HG03039 (cell line): Measurements from ENCODE around the gene RNU2-63P.
"Not testable (repeated sequence)": the region's sequence is repeated elsewhere in the genome, so short reads cannot be mapped to it uniquely, and the experiment has no call there.

ENCODE experiments used
- ATAC-seq: cut with Tn5 transposase; IDR thresholded peaks from one replicate; pipeline ENCODE4 v1.9.1; 2021; ENCODE audit warnings: mild to moderate bottlenecking, moderate library complexity; ENCODE audit not compliant: unreplicated experiment

The RNU2-63P gene

DNA sequence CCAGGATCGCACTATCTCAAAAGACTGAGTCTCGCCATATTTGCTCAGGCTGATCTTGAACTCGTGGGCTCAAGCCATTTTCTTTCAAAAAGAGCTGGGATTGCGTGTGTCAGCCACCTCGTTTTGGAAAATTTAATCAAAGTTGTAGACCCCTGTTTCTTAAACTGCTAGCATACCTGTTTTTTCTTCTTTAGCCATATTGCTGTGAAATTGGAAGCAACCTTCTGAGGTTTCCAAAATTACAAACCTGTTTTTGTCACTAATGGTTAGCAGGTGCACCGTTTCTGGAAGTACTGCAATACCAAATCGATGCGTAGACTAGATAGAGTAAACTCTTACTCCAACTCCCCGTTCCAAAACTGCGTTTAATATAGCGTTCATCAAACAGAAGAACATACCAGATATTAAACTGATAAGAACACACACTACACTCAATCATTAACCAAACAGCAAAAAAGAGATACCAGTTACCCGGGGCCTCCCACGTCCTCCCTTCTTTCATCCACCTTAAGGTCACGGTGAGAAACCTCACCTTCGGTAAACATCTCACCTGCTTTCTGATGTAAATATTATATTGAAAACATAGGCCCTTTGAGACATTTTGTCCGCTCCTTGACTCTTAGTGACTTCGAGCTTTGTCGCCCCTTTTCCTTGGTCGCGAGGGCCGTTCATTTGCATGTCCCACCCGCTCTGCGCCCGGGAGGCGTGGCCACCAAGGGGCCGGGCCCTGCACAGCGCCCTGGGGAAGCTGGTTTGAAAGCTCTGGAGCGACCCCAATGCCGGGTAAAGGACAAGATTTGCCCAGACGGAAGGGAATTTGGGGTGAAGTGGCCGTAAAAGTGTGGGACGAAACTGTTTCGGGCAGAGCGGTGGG is at the start of gene RNU2-63P:
TSS of gene RNU2-63P (minus strand) at position 462 of the 874 bp plus-strand sequence.
- ATAC-seq: peak; percentile 66

DNA sequence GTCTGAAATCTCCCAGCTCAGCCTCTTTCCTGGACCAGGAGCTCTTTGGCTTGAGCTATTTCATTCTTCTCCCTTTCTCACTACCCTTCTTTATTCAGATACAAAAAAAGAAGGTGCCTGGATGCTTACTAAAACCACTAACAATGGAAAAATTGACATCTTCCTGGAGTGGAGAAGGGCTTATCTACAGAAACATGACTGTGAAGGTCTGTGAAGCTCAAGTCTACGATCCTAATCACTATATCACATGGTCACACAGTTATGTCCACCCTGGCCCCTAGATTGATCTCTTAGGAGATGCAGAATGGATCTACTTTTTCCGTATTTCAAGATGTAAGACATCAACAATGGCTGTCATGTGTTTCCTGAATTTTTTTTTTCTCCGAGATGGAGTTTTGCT is 44.9 kb upstream of the RNU2-63P start:
- no peak for ATAC-seq

DNA sequence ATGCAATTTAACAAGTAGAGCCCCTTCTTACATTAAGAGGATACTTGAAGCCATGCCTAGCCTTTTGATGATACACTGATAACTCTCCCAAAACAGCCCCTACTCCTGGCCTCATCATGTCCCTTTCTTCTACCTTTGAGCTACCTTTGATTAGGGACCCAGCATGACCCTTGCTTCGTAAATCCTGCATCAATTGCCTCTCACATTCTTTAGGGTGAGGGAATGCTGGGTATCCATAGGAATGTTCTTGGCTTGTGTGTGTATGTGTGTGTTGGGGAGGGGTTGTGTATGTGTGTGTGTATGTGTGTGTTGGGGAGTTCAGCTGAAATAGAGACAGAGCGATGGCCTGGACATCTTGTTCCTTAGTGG is 44.5 kb upstream of the RNU2-63P start:
- ATAC-seq: no peak

DNA sequence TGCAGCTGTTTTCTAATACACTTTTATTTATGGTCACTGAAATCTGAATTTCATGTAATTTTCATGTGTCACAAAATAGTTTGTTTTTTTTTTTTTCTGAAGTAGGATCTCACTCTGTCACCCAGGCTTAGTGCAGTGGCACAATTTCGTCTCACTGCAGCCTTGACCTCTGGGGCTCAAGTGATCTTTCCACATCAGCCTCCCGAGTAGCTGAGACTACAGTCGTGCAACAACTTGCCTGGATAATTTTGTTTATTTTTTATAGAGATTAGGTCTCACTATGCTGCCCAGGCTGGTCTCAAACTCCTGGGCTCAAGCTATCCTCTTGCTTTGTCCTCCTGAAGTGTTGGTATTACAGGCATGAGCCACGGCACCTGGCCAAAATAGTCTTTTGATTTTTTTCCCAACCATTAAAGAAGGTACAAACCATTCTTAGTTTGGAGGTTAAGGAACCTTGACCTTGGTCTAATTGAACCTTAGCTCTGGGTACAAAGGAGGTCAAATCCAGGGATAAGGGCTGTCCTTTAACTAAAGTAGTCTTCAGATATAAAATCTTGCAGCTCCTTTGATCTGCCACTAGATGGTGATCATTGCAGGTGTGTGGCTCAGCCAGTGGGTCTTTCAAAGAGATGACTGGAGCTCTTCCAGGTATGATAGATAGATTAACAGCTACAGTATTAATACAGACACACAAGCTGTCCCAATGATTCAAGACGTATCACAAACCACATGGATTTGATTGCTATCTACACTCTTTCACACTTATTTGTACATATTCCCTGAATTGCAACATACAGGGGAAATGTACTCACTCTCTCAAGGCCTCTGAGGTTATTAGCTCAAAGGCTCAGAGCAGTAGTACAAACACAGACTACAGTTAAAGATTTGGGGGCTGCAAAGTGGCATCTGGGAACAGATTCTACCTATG is 43.9 kb upstream of the RNU2-63P start:
- ATAC-seq: no peak

DNA sequence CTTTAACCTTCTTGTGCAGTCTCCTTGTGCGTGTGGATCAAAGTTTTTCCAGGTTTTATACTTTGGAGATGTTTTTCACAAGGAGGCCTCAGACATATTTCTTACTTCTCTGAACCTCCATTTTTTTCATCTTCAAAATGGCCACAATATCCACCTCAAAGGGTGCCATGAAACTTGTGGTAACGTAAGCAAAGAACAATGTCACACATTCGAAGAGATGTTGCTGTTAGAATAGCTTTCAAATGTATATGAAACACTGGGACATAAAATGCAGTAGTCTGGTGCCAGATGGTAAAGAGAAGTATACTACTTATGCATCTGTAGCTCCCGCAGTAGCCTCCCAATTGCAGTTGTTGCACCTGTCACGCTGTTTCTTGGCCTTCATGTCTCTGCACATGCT is 41.8 kb upstream of the RNU2-63P start:
- ATAC-seq: no peak

DNA sequence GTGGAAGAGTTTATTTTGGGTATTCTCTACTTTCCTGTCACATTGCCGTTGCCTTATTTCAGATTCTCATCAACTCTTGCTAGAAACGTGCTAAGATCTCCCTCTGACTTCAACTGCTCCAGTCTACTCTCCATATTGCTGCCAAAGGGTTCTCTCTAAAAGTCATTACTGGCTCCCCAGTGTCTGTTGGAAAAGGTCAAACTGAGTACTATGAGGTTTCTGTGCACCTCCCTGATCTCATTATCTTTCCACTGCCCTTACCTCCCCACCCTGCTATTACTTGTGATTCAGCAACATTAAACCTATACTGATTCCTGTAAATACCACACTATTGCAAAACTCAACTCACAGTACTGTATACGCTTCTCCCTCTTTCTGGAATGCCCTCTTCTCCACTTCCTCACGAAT is 41.1 kb upstream of the RNU2-63P start:
- ATAC-seq: no peak

DNA sequence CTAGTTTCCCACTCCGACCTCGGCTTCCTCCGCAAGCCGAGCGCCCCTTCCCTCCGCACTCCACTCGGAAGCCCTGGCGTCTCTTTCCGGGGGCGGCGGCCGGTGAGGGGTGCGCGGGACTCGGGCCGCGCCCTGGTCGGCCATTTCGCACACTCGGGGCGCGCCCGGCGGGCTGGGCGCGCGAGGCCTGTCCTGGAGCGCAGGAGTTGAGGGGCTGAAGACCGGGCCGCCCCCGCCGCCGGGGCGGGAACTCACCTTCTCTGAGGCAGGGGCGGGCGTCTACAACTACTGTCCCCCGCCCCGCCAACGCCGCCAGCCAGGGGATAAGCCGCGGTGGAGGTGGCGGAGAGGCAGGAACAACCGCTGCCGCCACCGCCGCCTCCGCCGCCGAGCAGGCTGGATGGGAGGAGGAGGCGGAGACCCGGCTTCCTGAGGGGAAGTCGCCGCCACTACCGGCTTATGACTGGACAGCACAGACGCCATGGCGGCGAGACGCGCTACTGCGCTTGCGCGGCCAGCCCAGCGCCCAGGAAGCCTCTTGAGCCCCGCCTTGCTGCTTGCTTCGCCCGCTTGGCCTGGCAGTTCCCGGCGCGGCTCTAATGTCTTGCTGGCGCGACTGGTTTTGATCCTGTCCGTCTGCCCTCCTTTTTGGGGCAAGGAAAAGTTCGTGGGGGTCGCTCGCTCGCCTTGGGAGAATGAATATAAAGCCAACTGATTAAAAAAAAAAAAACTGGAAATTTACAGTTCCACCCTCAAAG is 39.2 kb upstream of the RNU2-63P start, which contains the start of gene KRCC1:
TSS of gene KRCC1 (minus strand) at position 413 of the 758 bp plus-strand sequence. CDS start 27,220 bp downstream, outside the sequence.
- peak; percentile 95 for ATAC-seq

DNA sequence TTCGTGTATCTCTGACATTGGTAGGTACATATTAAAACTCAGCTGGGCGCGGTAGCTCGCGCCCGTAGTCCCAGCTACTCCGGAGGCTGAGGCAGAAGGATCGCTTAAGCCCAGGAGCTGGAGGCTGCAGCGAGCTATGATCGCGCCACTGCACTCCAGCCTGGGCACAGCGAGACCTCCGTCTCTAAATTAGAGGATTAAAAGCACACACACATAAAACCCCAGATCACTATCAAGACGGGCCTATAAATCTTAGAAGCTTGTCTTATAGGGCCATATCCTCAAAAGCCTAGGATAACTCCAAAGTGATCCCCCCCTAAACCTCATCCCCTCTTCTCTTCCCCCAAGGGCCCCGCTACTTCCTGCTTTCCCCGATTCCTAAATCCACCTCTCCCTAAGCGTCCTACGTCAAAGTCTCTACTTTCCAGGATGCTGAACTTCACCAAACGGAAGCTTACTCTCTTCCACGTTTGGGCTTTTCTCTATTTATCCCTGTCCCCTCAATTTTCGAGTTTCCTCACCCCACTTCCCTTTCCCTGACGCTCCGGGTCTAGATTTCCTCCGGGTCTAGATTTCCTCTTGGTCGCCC is 38.5 kb upstream of the RNU2-63P start:
- ATAC-seq: no peak

DNA sequence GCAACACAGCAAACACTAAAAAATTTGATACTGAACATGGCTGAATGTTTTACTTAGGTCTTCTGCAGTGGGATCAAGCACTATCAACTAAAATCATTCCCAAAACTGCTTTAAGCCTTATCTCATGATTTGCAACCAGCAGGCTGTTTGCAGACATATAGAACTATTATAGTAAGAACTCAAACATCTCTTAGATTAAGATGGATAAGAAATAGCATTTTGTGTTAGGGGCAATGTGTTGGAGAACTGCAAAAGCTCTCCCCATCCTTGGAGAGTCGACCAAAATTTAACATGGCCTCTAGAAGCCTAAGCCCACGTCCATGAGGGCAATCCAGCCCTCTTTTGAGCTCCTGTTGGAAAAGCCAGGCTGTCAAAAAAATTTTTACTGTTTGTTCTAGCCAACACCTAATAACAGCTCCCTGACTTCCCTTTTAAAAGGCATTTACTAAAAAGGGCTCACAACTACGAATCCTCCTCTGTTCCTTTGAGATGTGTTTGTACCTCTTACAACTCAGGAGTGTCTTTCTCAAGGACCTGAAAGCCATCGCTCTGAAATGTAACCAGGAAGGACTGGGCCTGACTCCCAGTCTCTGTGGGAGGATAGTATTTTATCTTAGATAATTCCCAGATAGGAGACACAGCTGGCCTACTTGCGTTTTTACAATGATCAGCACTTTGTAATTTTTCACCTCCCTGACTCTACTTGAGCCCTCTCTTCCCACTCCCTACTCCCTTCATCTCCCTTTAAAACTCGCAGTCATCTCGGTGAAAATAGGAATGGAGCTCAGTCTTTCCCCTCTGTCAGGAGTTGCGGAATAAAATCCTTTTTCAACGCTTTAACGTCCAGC is 37.8 kb upstream of the RNU2-63P start:
- no peak for ATAC-seq

DNA sequence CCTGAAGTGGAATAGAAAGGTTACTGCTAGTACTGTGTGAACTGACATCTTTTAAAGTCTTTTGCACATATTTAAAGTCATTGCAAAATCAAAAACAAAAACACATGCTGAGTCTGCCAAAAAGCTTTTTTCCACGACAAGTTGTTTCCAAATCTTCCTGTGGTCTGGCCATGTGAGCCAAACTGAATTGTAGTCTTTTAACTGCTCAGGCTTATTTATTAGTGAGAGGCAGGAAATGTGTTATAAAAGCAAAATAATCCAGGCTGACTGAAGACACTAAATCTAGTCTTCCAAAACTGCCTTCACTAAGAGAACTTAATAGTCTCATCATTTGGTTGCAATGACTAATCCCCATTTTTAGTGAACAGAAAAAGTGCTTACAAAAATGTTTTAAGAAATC is 36.9 kb upstream of the RNU2-63P start:
- no peak for ATAC-seq

DNA sequence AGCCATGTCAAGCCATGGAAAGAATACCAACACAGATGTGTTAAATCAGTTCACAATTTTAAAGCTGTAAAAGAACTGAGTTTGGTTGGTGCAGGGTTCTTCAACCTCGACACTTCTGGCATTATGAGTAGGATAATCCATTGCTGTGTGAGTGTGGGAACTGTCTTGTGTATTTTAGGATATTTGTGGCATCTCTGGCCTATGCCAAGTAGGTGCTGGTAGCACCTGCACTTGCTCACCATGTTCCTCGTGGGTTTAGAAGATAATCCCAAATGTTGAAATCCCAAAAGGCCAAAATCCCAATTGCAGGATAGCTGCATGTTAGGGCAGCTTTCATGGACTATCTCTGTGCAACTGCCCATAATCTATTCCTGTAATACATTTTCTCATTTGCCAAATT is 35.4 kb upstream of the RNU2-63P start:
- no peak for ATAC-seq

DNA sequence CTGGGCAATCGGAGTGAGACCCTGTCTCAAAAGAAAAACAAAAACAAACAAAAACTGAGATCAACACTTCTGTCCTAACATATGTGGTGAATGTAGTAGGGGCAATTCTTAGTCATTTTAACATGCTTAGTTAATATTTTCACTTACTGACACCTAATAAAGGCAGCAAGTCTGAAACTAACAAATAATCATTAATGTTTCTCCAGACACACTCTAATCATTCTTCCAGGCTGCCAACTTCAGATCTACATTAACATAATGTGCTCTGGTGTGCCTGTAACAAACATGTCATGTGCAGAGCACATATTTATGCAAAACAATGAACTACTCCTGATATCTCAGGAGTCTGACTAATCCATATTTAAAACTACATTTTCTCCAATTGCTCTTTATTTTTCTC is 33.3 kb upstream of the RNU2-63P start:
- no peak for ATAC-seq

DNA sequence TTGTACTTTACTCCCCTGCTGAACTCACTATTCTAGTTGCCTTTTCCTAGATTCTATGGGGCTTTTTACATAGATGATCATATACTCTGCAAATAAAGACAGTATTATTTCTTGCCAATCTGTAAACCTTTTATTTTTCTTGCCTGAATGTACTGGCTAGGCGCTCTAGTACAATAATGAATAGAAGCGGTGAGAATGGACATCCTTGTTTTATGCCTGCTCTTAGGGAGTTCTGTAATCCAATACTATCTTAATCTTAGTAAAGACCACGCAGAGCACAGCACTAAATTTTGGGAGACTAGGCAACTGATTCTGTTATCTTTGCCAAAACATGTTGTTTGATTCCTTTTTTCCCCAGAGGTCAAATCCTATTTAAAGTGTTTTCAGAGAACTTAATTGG is 32.2 kb upstream of the RNU2-63P start:
- ATAC-seq: no peak

DNA sequence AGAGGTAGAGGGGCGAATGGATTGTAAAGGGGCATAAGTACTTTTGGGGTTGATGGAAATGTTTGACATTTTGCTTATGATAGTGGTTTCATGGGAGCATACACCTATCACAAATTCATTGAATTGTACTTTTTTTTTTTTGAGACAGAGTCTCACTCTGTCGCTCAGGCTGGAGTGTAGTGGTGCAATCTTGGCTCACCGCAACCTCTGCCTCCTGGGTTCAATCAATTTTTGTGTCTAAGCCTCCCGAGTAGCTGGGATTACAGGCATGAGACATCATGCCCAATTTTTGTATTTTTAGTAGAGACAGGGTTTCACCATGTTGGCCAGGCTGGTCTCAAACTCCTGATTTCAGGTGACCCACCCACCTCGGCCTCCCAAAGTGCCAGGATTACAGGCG is 29.2 kb upstream of the RNU2-63P start:
- not testable (repeated sequence) for ATAC-seq

DNA sequence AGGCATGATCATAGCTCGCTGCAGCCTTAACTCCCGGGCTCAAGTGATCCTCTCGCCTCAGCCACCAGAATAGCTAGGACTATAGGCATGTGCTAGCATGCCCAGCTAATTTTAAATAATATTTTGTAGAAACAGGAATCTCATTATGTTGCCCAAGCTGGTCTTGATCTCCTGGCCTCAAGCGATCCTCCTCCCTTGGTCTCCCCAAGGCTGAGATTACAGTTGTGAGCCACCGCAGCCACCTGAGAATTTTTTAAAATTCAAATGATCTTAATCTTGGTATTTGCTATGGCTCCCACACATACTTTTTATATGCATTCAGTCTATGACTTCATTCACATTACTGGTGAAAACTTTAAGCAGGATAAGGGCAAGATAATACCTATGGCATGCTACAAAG is 26.1 kb upstream of the RNU2-63P start:
- no peak for ATAC-seq

DNA sequence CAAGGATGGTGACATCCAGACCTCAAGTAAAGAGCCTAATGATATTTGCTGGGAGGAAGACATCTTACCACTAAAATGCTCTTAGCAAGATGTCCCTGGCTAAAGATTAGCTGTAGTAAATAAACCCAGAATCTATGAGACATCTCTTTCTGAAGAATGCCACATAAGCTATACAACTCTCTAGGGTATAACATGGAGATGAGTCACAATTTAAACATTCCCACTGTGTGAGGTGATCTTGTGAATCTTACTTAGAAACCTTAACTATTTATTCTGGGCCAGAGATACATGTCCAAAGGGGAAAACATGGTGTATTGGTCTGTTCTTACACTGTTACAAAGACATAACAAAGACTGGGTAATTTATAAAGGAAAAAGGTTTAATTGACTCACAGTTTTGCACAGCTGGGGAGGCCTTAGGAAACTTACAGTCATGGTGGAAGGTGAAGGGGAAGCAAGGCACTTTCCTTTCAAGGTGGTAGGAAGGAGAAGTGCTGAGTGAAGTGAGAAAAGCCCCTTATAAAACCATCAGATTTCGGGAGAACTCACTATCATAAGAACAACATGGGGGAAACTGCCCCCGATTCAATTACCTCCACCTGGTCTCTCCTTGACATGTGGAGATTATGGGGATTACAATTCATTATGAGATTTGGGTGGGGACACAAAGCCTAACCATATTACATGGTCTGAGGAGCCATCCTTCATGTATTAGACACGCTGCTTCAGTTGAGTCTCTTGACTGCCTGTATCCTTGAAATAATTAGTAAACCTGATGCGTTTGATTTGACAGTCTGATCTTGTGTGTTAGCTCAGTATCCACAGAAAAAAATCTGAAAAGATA is 22.1 kb upstream of the RNU2-63P start:
- ATAC-seq: no peak

DNA sequence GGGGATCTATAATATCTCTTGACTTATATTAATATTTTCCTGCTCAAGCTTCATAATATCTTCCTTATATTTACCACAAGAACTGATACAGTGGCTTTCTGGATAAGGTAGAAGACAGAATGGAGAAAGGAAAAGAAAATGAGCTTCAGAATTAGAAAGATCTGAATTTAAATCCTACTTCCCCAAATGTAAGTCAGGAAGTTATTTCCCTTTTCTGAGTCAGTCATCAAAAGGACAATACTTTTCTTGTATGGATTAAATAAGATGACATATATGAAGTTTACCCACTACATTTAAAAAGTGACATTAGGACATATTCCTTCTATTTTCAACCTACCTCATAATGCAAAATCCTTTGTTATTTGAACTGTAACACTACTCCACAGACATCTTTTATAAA is 20.3 kb upstream of the RNU2-63P start:
- no peak for ATAC-seq

DNA sequence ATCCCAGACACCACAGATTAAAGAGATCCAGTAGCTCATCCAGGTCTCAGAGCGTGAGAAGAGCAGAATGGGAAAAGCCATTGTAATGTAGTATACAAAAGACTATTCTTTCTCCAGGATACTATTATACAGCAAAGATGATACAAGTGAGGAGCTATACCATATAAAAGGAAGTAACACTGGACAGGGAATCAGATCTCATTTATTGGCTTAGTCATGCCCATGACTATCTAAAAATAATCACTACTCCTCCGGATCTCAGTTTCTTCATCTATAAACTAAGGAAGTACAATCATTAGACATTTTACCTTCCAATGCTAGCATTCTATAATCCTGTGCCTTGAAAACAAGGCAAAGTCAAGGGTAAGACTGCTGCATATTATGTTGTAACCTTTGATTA is 19.8 kb upstream of the RNU2-63P start:
- ATAC-seq: no peak
